Activated naive CD4-positive, alpha-beta T cell treated with anti-CD3 and anti-CD28 coated beads, Interleukin-2, amount 50 U/mL, for 24 hours (primary cell): ENCODE data around the gene KCNK5.

Experiments used
- H3K27ac Mint-ChIP-seq: one replicate; pipeline ENCODE4 v1.8.0; 2021; ENCODE audit warnings: mild to moderate bottlenecking, mixed read lengths
- H3K27me3 Mint-ChIP-seq: one replicate; pipeline ENCODE4 v1.8.0; 2021; ENCODE audit warnings: mixed read lengths
- H3K36me3 Mint-ChIP-seq: one replicate; pipeline ENCODE4 v1.8.0; 2021; ENCODE audit warnings: mixed read lengths
- H3K4me1 Mint-ChIP-seq: one replicate; pipeline ENCODE4 v1.8.0; 2021; ENCODE audit warnings: mixed read lengths
- H3K4me3 Mint-ChIP-seq: one replicate; pipeline ENCODE4 v1.8.0; 2021; ENCODE audit warnings: mild to moderate bottlenecking, mixed read lengths
- H3K9me3 Mint-ChIP-seq: one replicate; pipeline ENCODE4 v1.8.0; 2021; ENCODE audit warnings: mixed read lengths

The KCNK5 gene

GRCh38 chr6:39199231-39199940 is 29.9 kb downstream of the KCNK5 start:
- H3K36me3 Mint-ChIP-seq, result peaks cover 2% of the 10 kb centered on the region
- no peaks in the 10 kb centered on the region for H3K27me3 Mint-ChIP-seq
- H3K27ac Mint-ChIP-seq, result no peak overlapping the region
- no peaks in the 10 kb centered on the region for H3K4me1 Mint-ChIP-seq
- H3K9me3 Mint-ChIP-seq, result no peaks in the 10 kb centered on the region
- H3K4me3 Mint-ChIP-seq, result no peak overlapping the region

GRCh38 chr6:39198528-39198927 is 30.7 kb downstream of the KCNK5 start:
- no peak overlapping the region for H3K27ac Mint-ChIP-seq
- no peaks in the 10 kb centered on the region for H3K27me3 Mint-ChIP-seq
- no peak overlapping the region for H3K4me3 Mint-ChIP-seq
- peaks cover 6% of the 10 kb centered on the region for H3K36me3 Mint-ChIP-seq
- H3K4me1 Mint-ChIP-seq, result no peaks in the 10 kb centered on the region
- H3K9me3 Mint-ChIP-seq, result no peaks in the 10 kb centered on the region

- H3K9me3 Mint-ChIP-seq, result no peaks in the 10 kb centered on the region
- H3K4me3 Mint-ChIP-seq, result no peak overlapping the region
- H3K27ac Mint-ChIP-seq, result no peak overlapping the region
- H3K4me1 Mint-ChIP-seq, result no peaks in the 10 kb centered on the region
- peaks cover 7% of the 10 kb centered on the region for H3K36me3 Mint-ChIP-seq
- H3K27me3 Mint-ChIP-seq, result no peaks in the 10 kb centered on the region
These were observed 31.3 kb downstream of the KCNK5 start for GRCh38 chr6:39197922-39198500.

- Mint-ChIP-seq H3K36me3 (peaks cover 7% of the 10 kb centered on the region), H3K27me3 (no peaks in the 10 kb centered on the region), H3K27ac (no peak overlapping the region), H3K9me3 (no peaks in the 10 kb centered on the region), H3K4me1 (no peaks in the 10 kb centered on the region), H3K4me3 (no peak overlapping the region)
These were observed 31.8 kb downstream of the KCNK5 start for GRCh38 chr6:39197521-39197920.

GRCh38 chr6:39196673-39197091 is 32.6 kb downstream of the KCNK5 start:
- Mint-ChIP-seq H3K4me3 (no peak overlapping the region), H3K36me3 (peaks cover 7% of the 10 kb centered on the region), H3K27ac (no peak overlapping the region), H3K27me3 (no peaks in the 10 kb centered on the region), H3K4me1 (no peaks in the 10 kb centered on the region), H3K9me3 (no peaks in the 10 kb centered on the region)

- Mint-ChIP-seq H3K4me3 (no peak overlapping the region), H3K27me3 (no peaks in the 10 kb centered on the region), H3K4me1 (no peaks in the 10 kb centered on the region), H3K36me3 (peaks cover 7% of the 10 kb centered on the region), H3K9me3 (no peaks in the 10 kb centered on the region), H3K27ac (no peak overlapping the region)
These were observed 33.4 kb downstream of the KCNK5 start for GRCh38 chr6:39195792-39196385.

- Mint-ChIP-seq H3K4me3 (no peak overlapping the region), H3K27me3 (no peaks in the 10 kb centered on the region), H3K27ac (no peak overlapping the region), H3K9me3 (no peaks in the 10 kb centered on the region), H3K4me1 (no peaks in the 10 kb centered on the region), H3K36me3 (peaks cover 7% of the 10 kb centered on the region)
These were observed 34.8 kb downstream of the KCNK5 start for GRCh38 chr6:39194466-39194865.

GRCh38 chr6:39193201-39193791 is 36.0 kb downstream of the KCNK5 start:
- Mint-ChIP-seq H3K27me3 (no peaks in the 10 kb centered on the region), H3K4me1 (peaks cover 6% of the 10 kb centered on the region)

GRCh38 chr6:39192736-39193135 is 36.5 kb downstream of the KCNK5 start:
- H3K27ac Mint-ChIP-seq, result no peak overlapping the region
- peaks cover 7% of the 10 kb centered on the region for H3K36me3 Mint-ChIP-seq
- no peaks in the 10 kb centered on the region for H3K27me3 Mint-ChIP-seq
- no peak overlapping the region for H3K4me3 Mint-ChIP-seq
- no peaks in the 10 kb centered on the region for H3K9me3 Mint-ChIP-seq
- peaks cover 6% of the 10 kb centered on the region for H3K4me1 Mint-ChIP-seq

More at GRCh38 chr6:39193201-39193791, 36.0 kb downstream of the KCNK5 start:
- Mint-ChIP-seq H3K4me3 (no peak overlapping the region), H3K9me3 (no peaks in the 10 kb centered on the region), H3K36me3 (peaks cover 7% of the 10 kb centered on the region), H3K27ac (no peak overlapping the region)

- H3K9me3 Mint-ChIP-seq, result no peaks in the 10 kb centered on the region
- H3K4me1 Mint-ChIP-seq, result peaks cover 6% of the 10 kb centered on the region
- H3K36me3 Mint-ChIP-seq, result peaks cover 7% of the 10 kb centered on the region
- H3K4me3 Mint-ChIP-seq, result no peak overlapping the region
- H3K27ac Mint-ChIP-seq, result no peak overlapping the region
- no peaks in the 10 kb centered on the region for H3K27me3 Mint-ChIP-seq
These were observed 37.9 kb downstream of the KCNK5 start for GRCh38 chr6:39191236-39191930.

GRCh38 chr6:39190545-39191235 is 38.6 kb downstream of the KCNK5 start:
- Mint-ChIP-seq H3K36me3 (peaks cover 7% of the 10 kb centered on the region), H3K27me3 (no peaks in the 10 kb centered on the region), H3K4me3 (no peak overlapping the region), H3K4me1 (peaks cover 6% of the 10 kb centered on the region), H3K27ac (no peak overlapping the region), H3K9me3 (no peaks in the 10 kb centered on the region)

GRCh38 chr6:39189915-39190544 is 39.2 kb downstream of the KCNK5 start:
- Mint-ChIP-seq H3K36me3 (peaks cover 6% of the 10 kb centered on the region), H3K4me1 (peaks cover 6% of the 10 kb centered on the region), H3K4me3 (no peak overlapping the region), H3K27me3 (no peaks in the 10 kb centered on the region), H3K27ac (no peak overlapping the region), H3K9me3 (no peaks in the 10 kb centered on the region)

- H3K27me3 Mint-ChIP-seq, result no peaks in the 10 kb centered on the region
- peaks cover 5% of the 10 kb centered on the region for H3K36me3 Mint-ChIP-seq
- peak overlapping the region; percentile 1 for H3K27ac Mint-ChIP-seq
- no peak overlapping the region for H3K4me3 Mint-ChIP-seq
- no peaks in the 10 kb centered on the region for H3K9me3 Mint-ChIP-seq
- H3K4me1 Mint-ChIP-seq, result peaks cover 6% of the 10 kb centered on the region
These were observed 40.1 kb downstream of the KCNK5 start for GRCh38 chr6:39189131-39189530.

GRCh38 chr6:39188571-39188970 is 40.7 kb downstream of the KCNK5 start:
- Mint-ChIP-seq H3K27ac (peak overlapping the region; percentile 1), H3K4me3 (no peak overlapping the region), H3K27me3 (no peaks in the 10 kb centered on the region), H3K4me1 (peaks cover 6% of the 10 kb centered on the region), H3K9me3 (no peaks in the 10 kb centered on the region), H3K36me3 (peaks cover 1% of the 10 kb centered on the region)

- no peaks in the 10 kb centered on the region for H3K27me3 Mint-ChIP-seq
- H3K27ac Mint-ChIP-seq, result no peak overlapping the region
- peaks cover 6% of the 10 kb centered on the region for H3K4me1 Mint-ChIP-seq
- H3K4me3 Mint-ChIP-seq, result no peak overlapping the region
- no peaks in the 10 kb centered on the region for H3K36me3 Mint-ChIP-seq
- H3K9me3 Mint-ChIP-seq, result no peaks in the 10 kb centered on the region
These were observed 41.2 kb downstream of the KCNK5 start for GRCh38 chr6:39188098-39188450.
